ENCODE measurements around the gene DENND6B. TPM values are rescaled to one million over a fixed set of nuclear protein-coding genes. Genes with fewer than 3 reads are reported as not detected.
"Not testable (repeated sequence)": the region's sequence is repeated elsewhere in the genome, so short reads cannot be mapped to it uniquely, and the experiment has no call there.

Gene DENND6B
- total and polyA plus RNA-seq, 4 donors = 0.86 to 1.2 (median 1.1) TPM

GRCh38 chr22:50274771-50275170 is 52.0 kb downstream of the DENND6B start:
- Histone ChIP-seq H3K27me3 (ENCODE audit: control insufficient read depth in 4 of 4, insufficient read depth in 4 of 4, low read length in 3 of 4) (no peaks in the 10 kb centered on the region), H3K4me3 (ENCODE audit: low read depth in 1 of 3, low read length in 3 of 3) (no peak overlapping the region), H3K27ac (ENCODE audit: low read depth in 1 of 2, low read length in 2 of 2) (no peak overlapping the region), H3K9ac (ENCODE audit: low read depth in 1 of 2, low read length in 2 of 2) (no peak overlapping the region), H3K36me3 (ENCODE audit: control insufficient read depth in 4 of 4, insufficient read depth in 3 of 4, low read depth in 1 of 4, low read length in 3 of 4) (peaks cover 10 to 41% (median 23%) of the 10 kb centered on the region in 4 donors), H3K9me3 (ENCODE audit: control insufficient read depth in 4 of 4, low read length in 3 of 4) (no peaks in the 10 kb centered on the region), H3K4me1 (ENCODE audit: control insufficient read depth in 4 of 4, insufficient read depth in 4 of 4, low read length in 3 of 4) (peaks cover 15 to 23% (median 18%) of the 10 kb centered on the region in 4 donors)
- 60% methylated on average over 7 of the region's 7 CpGs for WGBS
- no peak for TF ChIP-seq ATF3 (IDR thresholded peaks at IDR 0.05)
- TF ChIP-seq RXRA (IDR thresholded peaks at IDR 0.05) = no peak
- TF ChIP-seq HNF4G (IDR thresholded peaks at IDR 0.05) = no peak
- no peak for TF ChIP-seq TAF1 (conservative IDR thresholded peaks at IDR 0.05)
- TF ChIP-seq GABPA (IDR thresholded peaks at IDR 0.05 in 1 of 2, conservative IDR thresholded peaks at IDR 0.05 in 1 of 2) = no peak
- no peak for TF ChIP-seq RAD21 (IDR thresholded peaks at IDR 0.05)
- TF ChIP-seq NR2F2 (IDR thresholded peaks at IDR 0.05) = no peak
- DNase-seq (ENCODE audit: low spot score) = no peak

GRCh38 chr22:50274311-50274710 is 52.5 kb downstream of the DENND6B start:
- 21% methylated on average over 7 of the region's 7 CpGs for WGBS
- peak; percentile 36 for TF ChIP-seq CTCF (IDR thresholded peaks at IDR 0.05; ENCODE audit: low read depth, low read length, missing input control)
- TF ChIP-seq RAD21 (IDR thresholded peaks at IDR 0.05) = peak in 1 of 2 donors; percentile 69
- TF ChIP-seq EGR1 (IDR thresholded peaks at IDR 0.05; ENCODE audit: low read depth in 2 of 2) = no peak
- Histone ChIP-seq H3K9me3 (ENCODE audit: control insufficient read depth in 4 of 4, low read length in 3 of 4) (no peaks in the 10 kb centered on the region), H3K27me3 (ENCODE audit: control insufficient read depth in 4 of 4, insufficient read depth in 4 of 4, low read length in 3 of 4) (no peaks in the 10 kb centered on the region), H3K9ac (ENCODE audit: low read depth in 1 of 2, low read length in 2 of 2) (no peak overlapping the region), H3K36me3 (ENCODE audit: control insufficient read depth in 4 of 4, insufficient read depth in 3 of 4, low read depth in 1 of 4, low read length in 3 of 4) (peaks cover 6 to 36% (median 20%) of the 10 kb centered on the region in 4 donors), H3K27ac (ENCODE audit: low read depth in 1 of 2, low read length in 2 of 2) (no peak overlapping the region), H3K4me3 (ENCODE audit: low read depth in 1 of 3, low read length in 3 of 3) (no peak overlapping the region), H3K4me1 (ENCODE audit: control insufficient read depth in 4 of 4, insufficient read depth in 4 of 4, low read length in 3 of 4) (peaks cover 15 to 27% (median 23%) of the 10 kb centered on the region in 4 donors)
- DNase-seq (ENCODE audit: low spot score) = no peak

GRCh38 chr22:50273781-50274180 is 53.0 kb downstream of the DENND6B start:
- not testable (repeated sequence) for H3K9ac ChIP-seq (ENCODE audit: low read depth in 1 of 2, low read length in 2 of 2); DNase-seq (ENCODE audit: low spot score); H3K27me3 ChIP-seq (ENCODE audit: control insufficient read depth in 4 of 4, insufficient read depth in 4 of 4, low read length in 3 of 4); H3K4me3 ChIP-seq (ENCODE audit: low read depth in 1 of 3, low read length in 3 of 3); H3K27ac ChIP-seq (ENCODE audit: low read depth in 1 of 2, low read length in 2 of 2); H3K9me3 ChIP-seq (ENCODE audit: control insufficient read depth in 4 of 4, low read length in 3 of 4)
- Histone ChIP-seq H3K36me3 (ENCODE audit: control insufficient read depth in 4 of 4, insufficient read depth in 3 of 4, low read depth in 1 of 4, low read length in 3 of 4) (peaks cover 6 to 31% (median 15%) of the 10 kb centered on the region in 4 donors), H3K4me1 (ENCODE audit: control insufficient read depth in 4 of 4, insufficient read depth in 4 of 4, low read length in 3 of 4) (peaks cover 19 to 32% (median 25%) of the 10 kb centered on the region in 4 donors)
- WGBS = 81% methylated on average over 10 of the region's 10 CpGs

- H3K27ac ChIP-seq (ENCODE audit: low read depth in 1 of 2, low read length in 2 of 2); H3K9me3 ChIP-seq (ENCODE audit: control insufficient read depth in 4 of 4, low read length in 3 of 4); H3K27me3 ChIP-seq (ENCODE audit: control insufficient read depth in 4 of 4, insufficient read depth in 4 of 4, low read length in 3 of 4); H3K9ac ChIP-seq (ENCODE audit: low read depth in 1 of 2, low read length in 2 of 2); H3K4me3 ChIP-seq (ENCODE audit: low read depth in 1 of 3, low read length in 3 of 3); DNase-seq (ENCODE audit: low spot score): not testable (repeated sequence)
- H3K4me1 ChIP-seq (ENCODE audit: control insufficient read depth in 4 of 4, insufficient read depth in 4 of 4, low read length in 3 of 4) = peaks cover 24 to 37% (median 27%) of the 10 kb centered on the region in 4 donors
- peaks cover 1 to 27% (median 14%) of the 10 kb centered on the region in 4 donors for H3K36me3 ChIP-seq (ENCODE audit: control insufficient read depth in 4 of 4, insufficient read depth in 3 of 4, low read depth in 1 of 4, low read length in 3 of 4)
- WGBS = 52% methylated on average over 11 of the region's 11 CpGs
Measured at GRCh38 chr22:50273352-50273751, 53.5 kb downstream of the DENND6B start.

Measured in liver (tissue), 9 donors.